BE2C (cell line): ENCODE data around the gene FBXL12.

Experiments
- DNase-seq: peaks from one replicate; pipeline ENCODE4 v3.0.0-alpha.2; 2020
- H3K27me3 ChIP-seq: fragments of 250-450 bp; sonication (Bioruptor Pico); 2 replicates; pipeline ENCODE4 v1.5.1; 2020; ENCODE audit warnings: mild to moderate bottlenecking
- H3K36me3 ChIP-seq: fragments of 250-450 bp; sonication (Bioruptor Pico); 2 replicates; pipeline ENCODE4 v1.5.1; 2020; ENCODE audit warnings: mild to moderate bottlenecking
- H3K4me1 ChIP-seq: fragments of 250-450 bp; sonication (Bioruptor Pico); 2 replicates; pipeline ENCODE4 v1.5.1; 2020
- H3K4me3 ChIP-seq: 2 replicates; pipeline ENCODE4 v1.5.1; 2011; ENCODE audit warnings: low read depth, low read length
- H3K9me3 ChIP-seq: fragments of 250-450 bp; sonication (Bioruptor Pico); 2 replicates; pipeline ENCODE4 v1.5.1; 2020
- TF ChIP-seq, protein P1 (sequence below): IDR thresholded peaks from 2 replicates; pipeline ENCODE4 v1.5.1; 2012; ENCODE audit warnings: mild to moderate bottlenecking, low read depth, low read length

Gene FBXL12

GRCh38 chr19:9860407-9860806 lies 41.5 kb upstream of the FBXL12 start:
- DNase-seq: no peak
- Histone ChIP-seq H3K9me3 (no peaks in the 10 kb centered on the region), H3K27me3 (no peaks in the 10 kb centered on the region), H3K4me1 (no peaks in the 10 kb centered on the region), H3K36me3 (no peaks in the 10 kb centered on the region), H3K4me3 (no peak overlapping the region)
- TF ChIP-seq, protein P1, sequence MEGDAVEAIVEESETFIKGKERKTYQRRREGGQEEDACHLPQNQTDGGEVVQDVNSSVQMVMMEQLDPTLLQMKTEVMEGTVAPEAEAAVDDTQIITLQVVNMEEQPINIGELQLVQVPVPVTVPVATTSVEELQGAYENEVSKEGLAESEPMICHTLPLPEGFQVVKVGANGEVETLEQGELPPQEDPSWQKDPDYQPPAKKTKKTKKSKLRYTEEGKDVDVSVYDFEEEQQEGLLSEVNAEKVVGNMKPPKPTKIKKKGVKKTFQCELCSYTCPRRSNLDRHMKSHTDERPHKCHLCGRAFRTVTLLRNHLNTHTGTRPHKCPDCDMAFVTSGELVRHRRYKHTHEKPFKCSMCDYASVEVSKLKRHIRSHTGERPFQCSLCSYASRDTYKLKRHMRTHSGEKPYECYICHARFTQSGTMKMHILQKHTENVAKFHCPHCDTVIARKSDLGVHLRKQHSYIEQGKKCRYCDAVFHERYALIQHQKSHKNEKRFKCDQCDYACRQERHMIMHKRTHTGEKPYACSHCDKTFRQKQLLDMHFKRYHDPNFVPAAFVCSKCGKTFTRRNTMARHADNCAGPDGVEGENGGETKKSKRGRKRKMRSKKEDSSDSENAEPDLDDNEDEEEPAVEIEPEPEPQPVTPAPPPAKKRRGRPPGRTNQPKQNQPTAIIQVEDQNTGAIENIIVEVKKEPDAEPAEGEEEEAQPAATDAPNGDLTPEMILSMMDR: no peak

DNA sequence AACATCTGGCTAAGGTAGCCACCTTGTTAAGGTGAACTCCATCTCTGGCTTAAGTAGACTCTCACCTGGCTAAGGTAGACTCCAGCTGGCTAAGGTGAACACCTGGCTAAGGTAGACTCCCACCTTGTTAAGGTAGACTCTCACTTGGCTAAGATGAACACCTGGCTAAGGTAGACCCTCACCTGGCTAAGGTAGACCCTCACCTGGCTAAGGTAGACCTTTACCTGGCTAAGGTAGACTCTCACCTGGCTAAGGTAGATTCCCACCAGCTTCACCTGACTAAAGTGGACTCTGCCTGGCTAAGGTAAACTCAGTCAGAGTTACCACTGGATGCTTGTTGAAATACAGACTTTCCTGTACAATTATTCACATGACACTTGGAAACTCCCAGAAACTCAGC lies 39.9 kb upstream of the FBXL12 start:
- Histone ChIP-seq H3K4me3 (no peak overlapping the region), H3K27me3 (no peaks in the 10 kb centered on the region), H3K9me3 (no peaks in the 10 kb centered on the region), H3K36me3 (no peaks in the 10 kb centered on the region), H3K4me1 (no peaks in the 10 kb centered on the region)
- TF ChIP-seq, protein P1: no peak
- DNase-seq: no peak

GRCh38 chr19:9857920-9858746 lies 39.3 kb upstream of the FBXL12 start:
- no peaks in the 10 kb centered on the region for H3K36me3 ChIP-seq
- no peak for DNase-seq
- no peaks in the 10 kb centered on the region for H3K9me3 ChIP-seq
- no peak overlapping the region for H3K4me3 ChIP-seq
- no peaks in the 10 kb centered on the region for H3K27me3 ChIP-seq
- TF ChIP-seq, protein P1: no peak
- no peaks in the 10 kb centered on the region for H3K4me1 ChIP-seq

- DNase-seq: no peak
- H3K36me3 ChIP-seq: no peaks in the 10 kb centered on the region
- TF ChIP-seq, protein P1: no peak
Measured at GRCh38 chr19:9857076-9857721, 38.3 kb upstream of the FBXL12 start.

DNA sequence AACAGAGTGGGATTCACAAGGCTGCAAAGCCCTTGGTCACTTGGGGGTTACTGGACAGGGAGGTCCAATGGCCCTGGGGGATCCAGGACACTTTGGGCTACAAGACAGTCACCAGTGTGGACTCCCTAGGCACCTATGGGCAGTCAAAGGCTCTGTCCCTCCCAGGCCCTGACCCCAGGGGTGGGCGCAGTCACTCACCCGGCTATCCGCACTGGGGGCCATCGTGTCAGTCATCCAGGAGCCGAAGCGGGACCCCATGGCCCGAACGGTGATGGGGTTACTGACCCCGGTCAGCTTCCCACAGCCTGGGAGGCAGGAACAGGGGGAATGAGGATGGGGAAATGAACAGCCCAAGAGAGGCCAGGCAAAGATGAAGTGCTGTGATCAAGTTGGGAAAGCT lies 37.7 kb upstream of the FBXL12 start:
- Histone ChIP-seq H3K4me1 (no peaks in the 10 kb centered on the region), H3K27me3 (no peaks in the 10 kb centered on the region), H3K36me3 (no peaks in the 10 kb centered on the region), H3K9me3 (no peaks in the 10 kb centered on the region), H3K4me3 (no peak overlapping the region)
- TF ChIP-seq, protein P1: no peak
- no peak for DNase-seq

More at GRCh38 chr19:9857076-9857721, 38.3 kb upstream of the FBXL12 start:
- no peaks in the 10 kb centered on the region for H3K9me3 ChIP-seq
- no peaks in the 10 kb centered on the region for H3K27me3 ChIP-seq
- H3K4me1 ChIP-seq: no peaks in the 10 kb centered on the region
- no peak overlapping the region for H3K4me3 ChIP-seq
